ENCODE data around the gene SYNPO.

DNA sequence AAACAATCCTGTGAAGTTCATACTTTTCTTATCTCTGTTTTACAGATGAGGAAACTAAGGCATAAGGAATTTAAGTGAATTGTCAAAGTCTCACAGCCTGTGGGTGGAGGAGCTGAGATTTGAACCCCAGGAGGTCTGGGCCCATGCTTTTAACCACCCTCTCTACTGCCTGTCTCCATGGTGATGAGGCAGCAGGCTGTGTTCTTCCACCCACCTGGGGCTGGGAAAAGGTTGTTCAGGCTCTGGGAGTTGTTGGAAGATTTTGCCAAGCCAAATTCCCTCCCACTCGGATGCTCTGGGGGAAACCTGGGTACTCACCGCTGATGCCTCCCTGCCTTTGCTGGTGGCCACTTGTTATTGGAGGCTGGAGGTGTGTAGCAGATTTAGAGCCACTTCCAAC is 18.3 kb upstream of the SYNPO start:
- TF ChIP-seq, protein P1, sequence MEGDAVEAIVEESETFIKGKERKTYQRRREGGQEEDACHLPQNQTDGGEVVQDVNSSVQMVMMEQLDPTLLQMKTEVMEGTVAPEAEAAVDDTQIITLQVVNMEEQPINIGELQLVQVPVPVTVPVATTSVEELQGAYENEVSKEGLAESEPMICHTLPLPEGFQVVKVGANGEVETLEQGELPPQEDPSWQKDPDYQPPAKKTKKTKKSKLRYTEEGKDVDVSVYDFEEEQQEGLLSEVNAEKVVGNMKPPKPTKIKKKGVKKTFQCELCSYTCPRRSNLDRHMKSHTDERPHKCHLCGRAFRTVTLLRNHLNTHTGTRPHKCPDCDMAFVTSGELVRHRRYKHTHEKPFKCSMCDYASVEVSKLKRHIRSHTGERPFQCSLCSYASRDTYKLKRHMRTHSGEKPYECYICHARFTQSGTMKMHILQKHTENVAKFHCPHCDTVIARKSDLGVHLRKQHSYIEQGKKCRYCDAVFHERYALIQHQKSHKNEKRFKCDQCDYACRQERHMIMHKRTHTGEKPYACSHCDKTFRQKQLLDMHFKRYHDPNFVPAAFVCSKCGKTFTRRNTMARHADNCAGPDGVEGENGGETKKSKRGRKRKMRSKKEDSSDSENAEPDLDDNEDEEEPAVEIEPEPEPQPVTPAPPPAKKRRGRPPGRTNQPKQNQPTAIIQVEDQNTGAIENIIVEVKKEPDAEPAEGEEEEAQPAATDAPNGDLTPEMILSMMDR (IDR thresholded peaks at IDR 0.05; ENCODE audit: insufficient read depth, low read depth, low read length): no peak
- TF ChIP-seq EZH2 (IDR thresholded peaks at IDR 0.05; ENCODE audit: insufficient read depth, low read length): no peak

All from astrocyte (in vitro differentiated cells and primary cell).